Bronchial epithelial cell (primary cell): Measurements from ENCODE around the gene MAJIN. TPM values are rescaled to one million over a fixed set of nuclear protein-coding genes. Genes with fewer than 3 reads are reported as not detected.

Experiments
- DNase-seq: peaks from one replicate; pipeline ENCODE4 v3.0.0-alpha.2; 2010; ENCODE audit warnings: low read depth
- FAIRE-seq: peaks from 2 replicates; lab custom pipeline; 2011; peaks lifted over from hg19 to GRCh38; lab: Jason Lieb, UNC
- H3K27me3 ChIP-seq: 2 replicates; pipeline ENCODE4 v1.5.1; 2011; ENCODE audit warnings: low read length; ENCODE audit not compliant: control insufficient read depth, insufficient read depth
- H3K36me3 ChIP-seq: 2 replicates; pipeline ENCODE4 v1.5.1; 2011; ENCODE audit warnings: low read length; ENCODE audit not compliant: control insufficient read depth, insufficient read depth
- H3K4me3 ChIP-seq: 2 replicates; pipeline ENCODE4 v1.5.1; 2011; ENCODE audit warnings: mild to moderate bottlenecking, low read depth, low read length, control low read depth
- total RNA-seq: library from RNA; depleted of rRNA; stranded (reverse); fragments of >200 nt; gene quantifications from 2 replicates; pipeline ENCODE4 v1.2.1, GENCODE V29; 2014
- TF ChIP-seq, protein P1 (sequence below): IDR thresholded peaks from 2 replicates; pipeline ENCODE4 v1.5.1; 2011; ENCODE audit warnings: mild to moderate bottlenecking, moderate library complexity, low read length, control low read depth, inconsistent platforms; ENCODE audit not compliant: insufficient read depth, severe bottlenecking

The MAJIN gene
- total RNA-seq, 1 donor from 2014 or later: not detected

DNA sequence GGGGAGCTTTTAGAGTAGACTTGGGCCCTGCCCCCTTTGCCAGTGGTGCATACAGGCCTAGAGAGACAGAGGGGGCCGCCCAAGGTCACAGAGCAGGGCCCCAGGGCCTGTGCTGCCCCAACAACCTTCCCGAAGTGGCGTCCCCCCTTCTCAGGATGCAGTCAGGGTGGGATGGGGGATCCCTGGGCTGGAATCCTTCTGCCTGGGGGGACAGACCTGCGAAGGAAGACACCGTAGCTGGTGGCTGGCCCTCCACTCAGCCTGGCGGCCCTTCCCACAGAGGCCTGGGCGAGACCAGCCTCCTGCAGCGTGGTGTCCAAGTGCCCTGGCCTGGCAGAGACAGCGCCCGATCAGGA is 79.1 kb downstream of the MAJIN start:
- TF ChIP-seq, protein P1, sequence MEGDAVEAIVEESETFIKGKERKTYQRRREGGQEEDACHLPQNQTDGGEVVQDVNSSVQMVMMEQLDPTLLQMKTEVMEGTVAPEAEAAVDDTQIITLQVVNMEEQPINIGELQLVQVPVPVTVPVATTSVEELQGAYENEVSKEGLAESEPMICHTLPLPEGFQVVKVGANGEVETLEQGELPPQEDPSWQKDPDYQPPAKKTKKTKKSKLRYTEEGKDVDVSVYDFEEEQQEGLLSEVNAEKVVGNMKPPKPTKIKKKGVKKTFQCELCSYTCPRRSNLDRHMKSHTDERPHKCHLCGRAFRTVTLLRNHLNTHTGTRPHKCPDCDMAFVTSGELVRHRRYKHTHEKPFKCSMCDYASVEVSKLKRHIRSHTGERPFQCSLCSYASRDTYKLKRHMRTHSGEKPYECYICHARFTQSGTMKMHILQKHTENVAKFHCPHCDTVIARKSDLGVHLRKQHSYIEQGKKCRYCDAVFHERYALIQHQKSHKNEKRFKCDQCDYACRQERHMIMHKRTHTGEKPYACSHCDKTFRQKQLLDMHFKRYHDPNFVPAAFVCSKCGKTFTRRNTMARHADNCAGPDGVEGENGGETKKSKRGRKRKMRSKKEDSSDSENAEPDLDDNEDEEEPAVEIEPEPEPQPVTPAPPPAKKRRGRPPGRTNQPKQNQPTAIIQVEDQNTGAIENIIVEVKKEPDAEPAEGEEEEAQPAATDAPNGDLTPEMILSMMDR: no peak
- FAIRE-seq (no peak), DNase-seq (no peak)
- H3K27me3 ChIP-seq: no peaks in the 10 kb centered on the region
- H3K4me3 ChIP-seq: no peak overlapping the region
- peaks cover 8% of the 10 kb centered on the region for H3K36me3 ChIP-seq

DNA sequence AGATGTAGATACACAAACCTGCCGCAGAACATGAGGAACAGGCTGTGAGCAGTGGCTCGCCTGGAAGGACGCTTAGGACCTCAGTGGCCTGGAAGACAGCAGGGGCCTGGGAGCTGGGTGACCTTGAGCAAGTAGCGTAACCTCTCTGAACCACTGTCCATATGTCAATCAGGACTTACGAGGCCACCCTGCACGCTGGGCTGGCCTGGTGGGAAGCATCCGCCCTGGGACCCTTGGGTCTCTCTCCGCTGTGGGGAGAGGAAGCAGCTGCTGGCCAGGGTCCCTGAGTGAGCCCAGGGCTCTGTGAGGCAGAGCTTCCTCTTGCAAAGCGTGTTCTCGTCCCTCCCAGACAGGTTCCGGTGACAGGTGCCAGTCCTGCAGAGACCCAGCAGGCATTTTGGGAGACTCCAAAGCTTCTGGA is 79.5 kb downstream of the MAJIN start:
- TF ChIP-seq, protein P1: no peak
- H3K4me3 ChIP-seq: no peak overlapping the region
- peaks cover 4% of the 10 kb centered on the region for H3K36me3 ChIP-seq
- FAIRE-seq (no peak), DNase-seq (no peak)
- H3K27me3 ChIP-seq: no peaks in the 10 kb centered on the region

DNA sequence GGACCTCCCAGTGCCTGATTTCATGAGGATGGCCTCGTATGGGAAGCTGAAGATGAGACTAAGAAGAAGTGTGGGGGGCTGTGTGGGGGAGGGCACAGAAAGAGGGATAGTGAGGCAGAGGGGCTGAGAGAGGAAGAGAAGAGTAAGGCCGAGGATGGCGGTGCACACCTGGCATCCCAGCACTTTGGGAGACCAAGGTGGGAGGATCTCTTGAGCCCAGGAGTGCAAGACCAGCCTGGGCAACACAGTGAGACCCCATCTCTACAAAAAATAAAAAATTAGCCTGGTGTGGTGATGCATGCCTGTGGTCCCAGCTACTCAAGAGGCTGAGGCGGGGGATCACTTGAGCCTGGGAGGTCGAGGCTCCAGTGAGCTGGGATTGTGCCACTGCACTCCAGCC is 80.0 kb downstream of the MAJIN start:
- Histone ChIP-seq H3K27me3 (no peaks in the 10 kb centered on the region), H3K36me3 (peaks cover 2% of the 10 kb centered on the region), H3K4me3 (no peak overlapping the region)
- DNase-seq: no peak
- TF ChIP-seq, protein P1: no peak
- FAIRE-seq: no peak

DNA sequence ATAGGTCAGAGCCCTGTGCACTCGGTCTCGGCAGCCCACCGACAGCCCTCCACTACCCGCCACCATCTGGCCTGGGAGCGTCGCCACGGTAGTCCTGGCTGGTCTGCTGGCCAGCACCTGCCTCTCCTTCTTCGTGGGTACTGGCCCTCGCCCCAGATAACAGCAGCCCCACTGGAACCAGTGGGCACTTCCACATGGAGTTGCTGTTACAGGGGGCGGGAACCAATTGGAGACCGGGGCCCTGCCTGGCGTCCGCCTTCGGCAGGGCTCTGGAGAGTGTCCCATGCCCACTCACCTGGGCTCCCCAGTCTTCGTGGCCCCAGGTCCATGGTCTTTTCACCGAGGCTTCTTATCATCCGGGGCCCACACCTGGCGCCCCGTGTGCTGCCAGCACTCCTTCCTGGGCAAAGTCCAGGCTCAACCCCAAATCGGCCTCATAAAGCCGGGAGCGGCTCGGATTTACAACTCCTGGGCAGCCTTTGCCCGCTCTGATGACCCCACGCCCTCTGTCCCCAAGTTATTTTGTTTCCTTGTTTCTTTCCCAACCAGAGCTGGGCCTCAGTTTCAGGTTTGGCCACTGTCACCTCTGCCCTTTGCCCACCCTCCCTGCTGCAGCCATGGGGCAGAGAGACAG is 80.6 kb downstream of the MAJIN start:
- Histone ChIP-seq H3K27me3 (no peaks in the 10 kb centered on the region), H3K36me3 (peaks cover 2% of the 10 kb centered on the region), H3K4me3 (no peak overlapping the region)
- DNase-seq (no peak), FAIRE-seq (no peak)
- TF ChIP-seq, protein P1: no peak

- FAIRE-seq (no peak), DNase-seq (no peak)
- TF ChIP-seq, protein P1: no peak
- Histone ChIP-seq H3K4me3 (no peak overlapping the region), H3K36me3 (peaks cover 2% of the 10 kb centered on the region), H3K27me3 (no peaks in the 10 kb centered on the region)
These were observed 81.4 kb downstream of the MAJIN start for GRCh38 chr11:64890522-64890939.
